Fibroblast of villous mesenchyme (primary cell): Measurements from ENCODE around the gene MUC2. TPM values are rescaled to one million over a fixed set of nuclear protein-coding genes. Genes with fewer than 3 reads are reported as not detected.

ENCODE experiments used
- DNase-seq: peaks from one replicate; pipeline ENCODE4 v3.0.0-alpha.2; 2010; ENCODE audit warnings: low read depth
- H3K4me3 ChIP-seq: 2 replicates; pipeline ENCODE4 v1.5.1; 2011; ENCODE audit warnings: low read depth, mild to moderate bottlenecking, low read length
- total RNA-seq: library from RNA; depleted of rRNA; stranded (reverse); fragments of >200 nt; gene quantifications from 2 replicates; pipeline ENCODE4 v1.2.3, GENCODE V29; 2012
- TF ChIP-seq, protein P1 (sequence below): IDR thresholded peaks from 2 replicates; pipeline ENCODE4 v1.5.1; 2012; ENCODE audit warnings: low read depth, mild to moderate bottlenecking, low read length; ENCODE audit not compliant: insufficient read depth

MUC2 gene
- total RNA-seq, 1 donor, result not detected

DNA sequence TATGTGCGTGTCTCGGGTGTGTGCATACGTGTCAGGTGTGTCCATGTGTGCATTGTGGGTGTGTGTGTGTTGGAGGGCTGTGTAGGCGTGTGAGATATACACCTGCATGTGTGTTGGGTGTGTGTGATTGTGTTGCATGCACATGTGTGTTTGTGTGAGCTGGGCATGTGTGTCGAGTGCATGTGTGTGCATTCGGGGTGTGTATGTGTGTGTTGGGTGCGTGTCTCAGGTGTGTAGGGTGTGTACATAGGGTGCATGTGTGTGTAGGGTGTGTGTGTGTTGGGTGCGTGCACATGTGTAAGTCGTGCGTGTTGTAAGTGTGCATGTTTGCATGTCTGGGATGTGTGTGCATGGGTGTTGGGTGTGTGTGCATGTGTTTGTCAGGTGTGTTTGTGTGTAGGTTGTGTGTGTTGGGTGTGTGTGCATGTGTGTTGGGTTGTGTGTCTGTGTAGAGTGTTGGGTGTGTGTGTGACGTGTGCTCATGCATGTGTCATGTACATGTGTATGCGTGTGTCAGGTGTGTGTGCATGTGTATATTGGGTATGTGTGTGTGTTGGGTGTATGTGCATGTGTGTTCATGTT lies 42.3 kb upstream of the MUC2 start:
- no peak for DNase-seq
- TF ChIP-seq, protein P1, sequence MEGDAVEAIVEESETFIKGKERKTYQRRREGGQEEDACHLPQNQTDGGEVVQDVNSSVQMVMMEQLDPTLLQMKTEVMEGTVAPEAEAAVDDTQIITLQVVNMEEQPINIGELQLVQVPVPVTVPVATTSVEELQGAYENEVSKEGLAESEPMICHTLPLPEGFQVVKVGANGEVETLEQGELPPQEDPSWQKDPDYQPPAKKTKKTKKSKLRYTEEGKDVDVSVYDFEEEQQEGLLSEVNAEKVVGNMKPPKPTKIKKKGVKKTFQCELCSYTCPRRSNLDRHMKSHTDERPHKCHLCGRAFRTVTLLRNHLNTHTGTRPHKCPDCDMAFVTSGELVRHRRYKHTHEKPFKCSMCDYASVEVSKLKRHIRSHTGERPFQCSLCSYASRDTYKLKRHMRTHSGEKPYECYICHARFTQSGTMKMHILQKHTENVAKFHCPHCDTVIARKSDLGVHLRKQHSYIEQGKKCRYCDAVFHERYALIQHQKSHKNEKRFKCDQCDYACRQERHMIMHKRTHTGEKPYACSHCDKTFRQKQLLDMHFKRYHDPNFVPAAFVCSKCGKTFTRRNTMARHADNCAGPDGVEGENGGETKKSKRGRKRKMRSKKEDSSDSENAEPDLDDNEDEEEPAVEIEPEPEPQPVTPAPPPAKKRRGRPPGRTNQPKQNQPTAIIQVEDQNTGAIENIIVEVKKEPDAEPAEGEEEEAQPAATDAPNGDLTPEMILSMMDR, result no peak
- no peak overlapping the region for H3K4me3 ChIP-seq

DNA sequence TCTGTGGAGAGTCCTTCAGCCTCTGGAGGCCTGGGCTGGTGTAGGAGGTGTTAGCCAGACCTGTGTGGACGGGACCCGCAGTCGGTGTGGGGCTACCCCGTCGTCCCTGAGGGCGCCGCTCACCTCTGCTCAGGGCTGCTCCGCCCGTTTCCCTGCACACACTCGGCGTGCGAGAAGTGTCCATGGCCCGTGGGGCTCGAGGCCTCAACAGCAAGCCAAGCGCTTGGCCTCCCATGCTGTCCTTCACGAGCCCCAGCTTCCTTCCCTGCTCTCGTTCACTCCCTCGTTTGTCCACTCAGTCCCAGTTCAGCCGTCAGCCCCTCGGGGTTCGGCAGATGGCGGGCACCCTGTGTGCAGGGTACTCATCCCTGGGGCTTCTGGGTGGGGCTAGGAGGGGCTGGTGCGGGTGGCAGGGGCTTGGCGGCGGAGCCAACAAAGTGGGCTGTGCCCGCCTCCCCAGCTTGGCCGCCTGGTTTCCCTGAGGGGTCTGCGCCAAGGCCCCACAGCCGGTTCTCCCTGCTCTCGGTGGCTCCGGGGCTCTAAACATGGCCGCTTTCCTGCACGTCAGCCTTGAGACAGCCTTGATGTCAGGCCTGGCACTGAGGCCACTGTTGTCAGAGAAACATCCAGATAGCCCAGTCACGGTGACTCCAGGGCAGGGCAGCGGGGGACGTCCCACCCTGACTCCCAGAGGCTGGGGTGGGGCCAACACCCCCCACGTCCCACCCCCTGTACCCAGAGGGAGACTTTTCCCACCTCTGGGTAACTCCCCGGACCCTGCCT lies 41.5 kb upstream of the MUC2 start:
- no peak for DNase-seq
- H3K4me3 ChIP-seq, result no peak overlapping the region
- TF ChIP-seq, protein P1, result no peak

DNA sequence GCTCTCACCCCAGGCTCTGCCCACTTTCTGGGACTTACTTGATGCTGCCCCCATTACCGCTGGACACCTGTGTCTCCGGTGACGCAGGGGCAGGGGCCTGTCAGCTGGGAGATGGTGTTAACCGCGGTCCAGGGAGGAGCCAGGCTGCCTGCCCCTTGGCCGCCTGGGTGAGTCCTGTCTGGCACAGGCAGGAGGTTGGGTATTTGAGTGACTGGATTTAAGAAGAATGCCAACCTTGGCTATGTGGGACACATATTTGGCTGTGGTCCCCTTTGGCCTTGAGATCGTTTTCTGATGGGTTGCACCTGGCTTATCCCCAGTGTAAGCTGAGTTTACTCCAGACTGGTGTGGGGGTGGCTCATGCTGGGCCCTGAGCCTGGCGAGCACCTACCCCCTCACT lies 40.7 kb upstream of the MUC2 start:
- TF ChIP-seq, protein P1, result no peak
- no peak overlapping the region for H3K4me3 ChIP-seq
- DNase-seq, result no peak

DNA sequence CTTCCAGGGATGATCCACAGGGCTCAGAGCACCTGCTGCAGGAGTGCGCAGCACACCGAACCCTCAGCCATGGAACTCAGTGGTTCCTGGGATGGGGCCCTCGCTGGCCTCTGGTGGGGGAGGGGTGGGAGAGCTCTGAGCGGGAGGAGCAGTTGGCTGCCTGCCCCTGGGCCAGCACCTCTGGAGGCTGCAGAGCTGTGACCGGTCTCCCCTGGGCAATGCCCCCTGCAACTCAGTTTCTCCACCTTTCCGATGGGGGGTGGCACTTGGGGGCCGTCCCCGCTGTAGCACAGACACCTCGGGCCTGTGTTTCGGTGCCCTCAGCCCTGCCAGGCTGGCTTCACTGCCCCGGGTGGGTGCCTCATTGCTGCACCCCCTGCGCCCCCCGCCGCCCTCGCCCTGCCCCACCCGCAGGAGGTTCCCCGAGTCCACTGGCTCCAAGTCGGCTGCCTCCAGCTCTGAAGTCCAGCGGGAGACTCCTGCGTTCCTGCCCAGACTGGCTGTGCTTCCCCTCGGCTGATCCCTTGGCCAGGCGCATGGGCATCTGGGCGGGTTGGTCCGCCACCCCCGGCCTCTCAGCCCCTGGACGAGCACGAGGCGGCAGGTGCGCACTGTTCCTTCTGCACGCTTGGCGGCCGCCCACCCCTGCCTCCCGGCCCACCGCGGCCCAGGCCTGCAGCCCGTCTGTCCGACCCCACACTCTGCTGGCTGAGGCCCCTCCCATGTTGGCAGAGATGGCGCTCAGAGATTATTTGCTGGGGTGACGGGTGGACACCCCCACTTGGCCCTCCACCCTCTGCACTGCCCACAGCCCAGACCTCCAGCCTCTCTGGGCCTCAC lies 40.0 kb upstream of the MUC2 start:
- TF ChIP-seq, protein P1, result no peak
- no peak for DNase-seq
- H3K4me3 ChIP-seq, result no peak overlapping the region

DNA sequence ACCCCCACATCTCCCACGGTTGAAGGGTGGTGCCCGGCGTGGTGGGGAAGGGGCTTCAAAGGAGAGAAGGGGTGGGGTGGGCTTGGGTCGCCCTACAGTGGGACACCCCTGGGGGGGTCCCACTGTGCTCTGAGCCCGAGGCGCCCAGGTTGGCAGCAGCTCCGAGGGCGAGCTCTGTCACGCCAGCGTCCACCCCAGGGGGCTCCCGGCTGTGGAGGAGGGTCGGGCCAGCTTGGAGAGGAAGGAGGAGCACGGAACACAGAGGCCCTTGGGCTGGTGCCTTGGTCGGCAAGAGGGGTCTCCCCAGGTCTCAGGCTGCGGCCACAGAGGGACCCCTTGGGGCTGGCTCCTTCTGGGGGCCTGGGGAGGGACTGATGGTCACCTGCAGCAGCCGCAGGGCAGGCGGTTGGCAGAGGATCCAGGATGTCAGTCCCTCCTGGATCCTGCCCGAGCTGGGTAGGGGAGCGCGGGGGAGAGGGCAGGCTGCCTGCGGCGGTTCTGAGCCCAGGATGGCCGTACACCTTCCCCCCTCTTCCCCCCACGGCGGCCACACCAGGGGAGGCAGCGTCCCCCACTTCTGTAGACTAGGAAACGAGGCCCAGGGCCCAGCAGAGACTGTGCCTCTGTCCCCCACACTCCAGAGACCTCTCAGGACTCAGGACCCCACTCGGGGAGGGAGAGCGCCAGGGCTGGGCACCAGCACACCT lies 38.9 kb upstream of the MUC2 start:
- DNase-seq, result no peak
- TF ChIP-seq, protein P1, result no peak
- H3K4me3 ChIP-seq, result no peak overlapping the region

DNA sequence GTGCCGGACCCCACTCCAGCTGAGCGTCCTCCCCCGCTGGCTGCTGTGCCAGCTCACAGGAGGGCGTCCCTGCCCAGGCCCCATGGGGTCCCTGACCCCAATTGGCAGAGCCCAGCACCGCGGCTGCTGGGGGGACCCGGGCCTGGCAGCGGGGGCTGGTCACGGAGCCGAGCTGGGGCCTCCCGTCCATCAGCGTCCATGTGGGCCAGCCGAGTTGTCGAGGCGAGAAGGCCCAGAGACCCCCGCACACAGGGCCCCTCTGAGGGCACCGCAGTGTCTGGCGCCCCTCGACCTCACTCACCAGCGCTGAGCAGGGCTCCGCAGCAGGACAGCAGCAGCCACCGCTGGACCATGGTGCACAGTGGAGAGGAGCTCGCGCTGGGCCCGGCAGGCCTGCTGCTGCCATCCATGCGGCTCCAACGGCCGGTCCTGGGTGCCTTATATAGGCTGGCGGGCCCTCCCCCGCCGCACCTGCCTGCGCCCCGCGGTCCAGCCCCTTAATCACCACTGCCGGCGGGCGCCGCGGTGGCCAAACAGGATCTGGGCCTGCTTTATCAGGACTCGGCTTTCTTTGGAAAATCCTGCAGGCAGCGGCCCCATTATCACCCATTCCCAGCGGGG lies 38.3 kb upstream of the MUC2 start, which contains the start of gene MUC6:
TSS of gene MUC6 (minus strand) at position 416 of the 621 bp plus-strand sequence. CDS start at position 353, 63 bp downstream.
- H3K4me3 ChIP-seq, result no peak within 1 kb of the TSS
- TF ChIP-seq, protein P1, result no peak

More for the DNA sequence above, 38.3 kb upstream of the MUC2 start, which contains the start of gene MUC6:
- DNase-seq, result no peak
